CD4-positive, alpha-beta T cell treated with Interleukin-15 for 1 hour (primary cell): ENCODE results near the gene DISP1.
"Not testable (repeated sequence)": the region's sequence is repeated elsewhere in the genome, so short reads cannot be mapped to it uniquely, and the experiment has no call there.

Source experiments
- DNase-seq: peaks from one replicate; pipeline ENCODE4 v3.0.0-alpha.2; 2020

DISP1 gene

DNA sequence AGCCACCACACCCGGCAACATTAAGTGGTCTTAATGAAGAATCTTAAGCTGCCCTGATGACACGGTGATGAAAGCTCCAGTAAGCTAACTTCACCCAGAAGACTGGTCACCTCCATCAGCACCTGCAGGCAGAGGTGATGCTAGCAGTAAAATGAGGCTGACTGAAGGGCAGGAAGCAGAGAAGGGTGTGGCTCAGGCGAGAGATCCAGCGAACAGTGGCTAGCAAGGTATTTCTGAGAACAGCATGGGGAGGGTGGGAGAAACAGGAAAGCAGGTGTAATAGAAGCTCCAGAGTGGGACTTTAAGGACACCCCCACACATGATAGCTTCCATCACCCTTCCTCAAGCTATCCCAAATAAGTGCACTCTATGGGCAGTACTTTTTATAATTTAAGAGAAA is 15.9 kb upstream of the DISP1 start:
- no peak for DNase-seq

- DNase-seq = no peak
Measured at GRCh38 chr1:222801067-222801466, 13.8 kb upstream of the DISP1 start.

DNA sequence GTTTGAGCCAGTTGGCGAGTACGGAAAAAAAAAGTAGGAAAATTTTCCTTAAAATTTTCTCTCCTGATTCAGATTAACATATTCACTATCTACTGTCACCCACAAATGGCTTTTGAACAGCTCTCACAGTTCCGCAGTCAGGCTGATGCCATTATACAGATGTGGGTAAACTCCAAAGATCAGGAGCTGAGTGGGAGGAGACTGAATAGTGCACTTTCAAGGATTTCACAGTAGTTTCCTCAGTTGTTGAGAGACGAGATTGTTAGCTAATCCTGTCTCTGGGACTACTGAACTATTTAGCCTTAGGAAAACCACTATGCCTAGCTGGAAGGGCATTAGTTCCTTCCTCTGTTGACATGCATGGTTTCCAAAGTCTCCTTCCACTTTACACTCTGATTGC is 3.2 kb upstream of the DISP1 start:
- no peak for DNase-seq

- DNase-seq = no peak
Measured at GRCh38 chr1:222813866-222814535, 838 bp upstream of the DISP1 start.

GRCh38 chr1:222815440-222815765 is 564 bp downstream of the DISP1 start:
- no peak for DNase-seq

DNA sequence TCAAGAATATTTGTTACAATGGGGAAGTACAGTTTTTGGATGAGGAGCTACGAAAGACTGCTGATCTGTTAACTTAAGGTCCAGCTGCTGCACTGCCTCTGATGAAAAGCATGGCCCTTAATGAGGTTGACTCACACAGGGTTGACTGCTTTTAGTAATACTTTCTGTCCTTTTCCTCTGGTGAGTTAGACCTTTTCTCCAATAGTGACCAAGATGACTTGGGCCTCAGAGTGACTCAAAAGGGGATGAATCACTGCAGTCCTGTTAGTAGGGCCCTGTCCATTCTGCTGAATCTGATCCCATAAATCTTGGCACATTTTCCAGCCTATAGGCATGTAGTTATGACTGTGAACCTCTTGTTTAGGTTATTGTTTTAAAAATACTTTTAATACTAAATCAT is 2.7 kb downstream of the DISP1 start:
- DNase-seq = no peak

DNA sequence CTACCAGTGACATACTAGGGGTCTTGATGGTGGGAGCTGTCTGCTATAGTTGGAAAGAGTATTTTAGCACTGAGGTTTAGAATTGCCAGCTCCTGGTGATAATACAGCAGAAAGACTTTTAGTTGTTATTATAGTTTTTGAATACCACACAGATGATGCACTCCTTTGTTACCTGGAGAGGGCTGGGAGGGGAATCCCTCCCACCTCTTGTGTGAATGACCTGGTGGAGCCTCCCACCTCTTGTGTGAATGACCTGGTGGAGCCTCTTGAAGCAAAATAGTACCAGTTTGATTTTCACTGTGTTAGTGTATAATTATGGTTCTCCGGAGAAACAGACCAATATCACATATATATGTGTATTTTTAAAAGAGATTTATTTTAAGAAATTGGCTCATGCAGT is 3.3 kb downstream of the DISP1 start:
- no peak for DNase-seq

DNA sequence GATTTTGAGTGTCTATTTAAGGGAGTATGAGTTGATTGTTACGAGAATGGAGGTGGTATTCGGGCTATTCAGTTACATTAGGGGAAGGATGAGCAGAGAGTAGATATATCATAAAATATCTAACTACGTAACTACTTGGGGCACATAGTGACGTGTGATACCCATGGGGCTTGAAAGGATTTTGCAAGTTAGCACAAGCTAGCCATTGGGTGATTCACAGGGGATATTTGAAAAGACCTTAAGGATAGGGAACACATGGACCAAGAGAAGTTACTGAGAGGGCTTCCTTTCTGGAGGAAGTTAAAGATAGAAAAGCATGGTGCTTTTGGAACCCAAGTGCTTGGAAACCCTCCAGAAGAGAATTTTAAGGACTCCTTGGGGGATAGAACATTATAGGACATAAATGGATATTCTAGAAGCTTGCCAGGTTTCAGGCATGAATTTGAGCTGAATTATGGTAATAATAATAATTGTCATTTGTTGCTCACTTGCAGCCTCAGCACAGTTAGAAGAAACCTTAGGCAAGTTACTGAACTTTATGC is 5.4 kb downstream of the DISP1 start:
- no peak for DNase-seq

DNA sequence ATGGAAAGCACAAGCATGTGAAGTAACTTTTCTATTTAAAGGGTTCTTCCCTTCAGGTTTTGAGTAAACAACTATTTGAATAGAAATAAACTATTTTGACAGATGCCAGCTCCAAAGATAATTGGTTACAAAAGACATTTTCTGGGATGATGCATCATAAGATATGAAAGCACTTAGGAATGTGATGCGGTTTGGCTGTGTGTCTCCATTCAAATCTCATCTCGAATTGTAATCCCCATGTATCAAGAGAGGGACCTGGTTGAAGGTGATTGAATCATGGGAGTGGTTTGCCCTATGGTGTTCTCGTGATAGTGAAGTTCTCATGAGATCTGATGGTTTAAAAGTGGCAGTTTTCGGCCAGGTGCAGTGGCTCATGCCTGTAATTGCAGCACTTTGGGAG is 6.4 kb downstream of the DISP1 start:
- no peak for DNase-seq

GRCh38 chr1:222823695-222824094 is 8.9 kb downstream of the DISP1 start:
- DNase-seq = no peak

DNA sequence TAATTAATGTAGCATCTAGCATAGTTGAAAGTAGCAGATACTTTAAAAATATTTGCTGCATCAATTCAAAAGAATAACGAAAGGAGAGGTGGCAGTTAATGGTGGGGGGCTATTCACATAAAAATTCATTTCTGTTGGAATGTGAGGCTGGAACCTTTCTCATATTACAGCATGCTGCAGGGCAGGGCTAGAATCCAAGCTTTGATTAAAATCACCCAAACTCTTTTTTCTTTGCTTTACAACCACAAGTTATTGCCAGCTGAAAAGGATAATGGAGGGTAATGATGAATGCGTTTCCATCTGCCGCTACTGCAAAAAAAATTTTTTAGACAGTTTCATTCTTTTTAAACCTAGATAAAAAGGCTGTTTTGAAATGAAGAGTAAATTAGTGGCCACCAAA is 9.8 kb downstream of the DISP1 start:
- DNase-seq = no peak

- no peak for DNase-seq
Measured at GRCh38 chr1:222828939-222829338, 14.1 kb downstream of the DISP1 start.

GRCh38 chr1:222829868-222830267 is 15.0 kb downstream of the DISP1 start:
- no peak for DNase-seq

DNA sequence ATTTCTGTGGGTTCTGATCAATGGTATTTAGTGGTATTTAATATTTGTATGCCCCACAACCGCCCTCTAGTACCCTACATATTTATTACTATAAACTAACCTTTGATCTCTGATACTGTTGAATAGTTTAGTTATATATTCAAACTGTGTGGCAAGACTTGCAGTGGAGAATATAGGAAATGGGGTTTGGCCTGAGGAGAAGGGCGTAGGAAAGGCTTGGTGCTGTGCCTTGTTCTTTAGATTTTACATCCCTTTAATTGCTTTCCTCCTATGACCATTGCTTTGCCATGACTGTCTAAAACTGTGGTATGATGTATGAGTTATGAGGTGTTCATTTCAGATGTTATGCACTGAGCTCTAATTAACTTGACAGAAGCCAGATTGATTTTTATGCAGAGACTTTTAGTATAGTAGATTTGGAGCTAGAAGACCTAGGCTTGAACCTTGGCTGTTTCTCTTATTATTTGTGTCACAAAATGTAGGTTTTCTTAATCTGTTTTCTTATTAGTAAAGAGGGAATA is 18.6 kb downstream of the DISP1 start:
- DNase-seq = no peak

DNA sequence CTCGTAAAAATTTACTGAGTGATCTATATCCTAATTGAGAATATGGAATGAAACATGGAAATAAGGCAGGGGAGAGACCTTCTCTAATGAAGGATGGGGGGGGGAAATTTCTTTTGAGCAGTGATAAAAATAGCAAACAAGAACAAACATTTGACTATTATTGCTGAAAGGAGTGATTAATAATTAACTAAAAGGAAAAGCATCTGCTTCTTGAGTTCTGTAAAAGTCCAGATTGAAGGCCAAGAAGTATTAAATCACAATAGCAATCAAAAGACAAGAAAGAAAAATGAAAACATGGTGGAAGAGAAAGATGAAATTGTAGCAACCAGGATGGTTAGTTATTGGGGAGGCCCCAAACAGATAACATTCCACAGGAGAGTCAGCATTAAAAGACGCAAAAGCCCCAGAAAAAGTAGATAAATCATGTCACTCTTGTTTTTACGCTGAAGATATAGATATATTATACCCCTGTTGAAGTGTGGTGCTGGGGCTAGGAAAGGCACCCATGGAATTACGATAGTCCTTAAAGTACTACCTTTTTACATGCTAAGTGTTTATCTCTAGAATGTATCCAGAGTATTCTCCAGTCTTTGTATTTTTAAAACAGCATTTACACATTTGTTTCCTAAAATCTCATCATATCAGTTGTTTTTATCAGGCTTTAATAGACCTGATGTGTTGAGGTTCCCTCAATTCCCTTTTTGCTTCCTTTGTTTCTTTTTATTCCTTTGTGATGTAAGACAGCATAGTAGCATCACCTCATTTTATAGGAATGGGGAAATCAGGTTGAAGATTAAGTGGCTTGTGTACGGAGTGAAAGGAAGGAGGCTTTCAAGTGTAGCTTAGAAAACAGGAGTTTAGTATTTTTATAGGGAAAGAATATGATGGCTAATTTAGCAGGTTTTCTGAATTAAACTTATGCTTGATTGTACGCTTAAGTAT is 28.9 kb downstream of the DISP1 start:
- DNase-seq = no peak

GRCh38 chr1:222844411-222844779 is 29.6 kb downstream of the DISP1 start:
- no peak for DNase-seq

DNA sequence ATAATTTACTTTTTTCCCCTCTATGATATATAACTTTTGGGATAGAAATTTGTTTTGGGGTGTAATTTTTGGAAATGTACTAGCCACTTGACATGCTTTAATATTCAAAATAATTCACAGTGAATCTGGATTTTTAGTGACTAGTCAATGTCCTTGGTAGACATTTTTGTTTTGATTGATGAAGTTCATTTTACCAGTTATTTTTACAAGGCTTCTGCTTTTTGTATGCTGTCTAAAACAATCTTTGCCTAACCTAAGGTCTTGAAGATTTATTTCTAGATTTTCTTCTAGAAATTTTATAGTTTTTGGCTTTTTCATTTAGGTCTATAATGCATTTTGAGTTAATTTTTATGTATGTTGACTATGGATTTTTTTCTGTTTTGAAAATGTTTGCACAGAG is 30.9 kb downstream of the DISP1 start:
- DNase-seq = no peak

- DNase-seq = not testable (repeated sequence)
Measured at GRCh38 chr1:222850550-222850949, 35.7 kb downstream of the DISP1 start.

- DNase-seq = no peak
Measured at GRCh38 chr1:222852326-222852725, 37.5 kb downstream of the DISP1 start.

DNA sequence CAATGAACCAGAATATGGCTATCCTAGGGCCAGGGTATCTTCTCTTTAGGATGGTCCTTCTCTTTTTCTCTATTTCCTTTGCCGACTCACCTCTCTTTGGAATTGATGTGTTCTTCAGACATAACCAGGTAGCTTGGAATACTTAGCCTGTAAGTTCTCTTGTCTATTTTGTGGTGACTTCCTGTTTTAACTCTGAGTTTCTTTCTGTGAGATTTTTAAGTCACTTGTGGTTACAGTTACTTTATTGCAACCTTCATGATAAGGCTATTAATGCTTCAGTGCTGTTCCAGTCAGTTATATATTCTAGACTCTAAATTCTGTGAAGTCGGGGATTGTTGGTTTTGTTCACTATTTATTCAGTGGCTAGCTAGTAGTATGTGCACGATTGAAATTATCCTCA is 46.2 kb downstream of the DISP1 start:
- DNase-seq = no peak
